HEK293 (cell line): Measurements from ENCODE around the gene SLC25A38.

Experiments
- CTCF ChIP-seq: fragments of 450-650 bp; formaldehyde crosslinking; IDR thresholded peaks from 2 replicates; pipeline ENCODE4 v1.5.1; 2016; ENCODE audit warnings: missing biosample characterization, missing genetic modification characterization
- SALL2 ChIP-seq: fragments of 450-650 bp; formaldehyde crosslinking; IDR thresholded peaks from 2 replicates; pipeline ENCODE4 v1.5.0; 2017; ENCODE audit warnings: missing biosample characterization, mild to moderate bottlenecking, missing genetic modification characterization, borderline replicate concordance
- ZNF114 ChIP-seq: fragments of 450-650 bp; formaldehyde crosslinking; IDR thresholded peaks from 2 replicates; pipeline ENCODE4 v1.5.0; 2017; ENCODE audit warnings: missing biosample characterization, missing genetic modification characterization
- ZNF513 ChIP-seq: fragments of 450-650 bp; IDR thresholded peaks from 2 replicates; pipeline ENCODE4 v1.5.1; 2018; ENCODE audit warnings: missing biosample characterization, missing genetic modification characterization
- ZNF639 ChIP-seq: fragments of 450-650 bp; formaldehyde crosslinking; IDR thresholded peaks from 2 replicates; pipeline ENCODE4 v1.5.1; 2016; ENCODE audit warnings: missing biosample characterization, missing genetic modification characterization
- TF ChIP-seq, protein P1 (sequence below): fragments of 450-650 bp; formaldehyde crosslinking; IDR thresholded peaks from 2 replicates; pipeline ENCODE4 v1.5.1; 2016; ENCODE audit warnings: missing biosample characterization, missing genetic modification characterization

DNA sequence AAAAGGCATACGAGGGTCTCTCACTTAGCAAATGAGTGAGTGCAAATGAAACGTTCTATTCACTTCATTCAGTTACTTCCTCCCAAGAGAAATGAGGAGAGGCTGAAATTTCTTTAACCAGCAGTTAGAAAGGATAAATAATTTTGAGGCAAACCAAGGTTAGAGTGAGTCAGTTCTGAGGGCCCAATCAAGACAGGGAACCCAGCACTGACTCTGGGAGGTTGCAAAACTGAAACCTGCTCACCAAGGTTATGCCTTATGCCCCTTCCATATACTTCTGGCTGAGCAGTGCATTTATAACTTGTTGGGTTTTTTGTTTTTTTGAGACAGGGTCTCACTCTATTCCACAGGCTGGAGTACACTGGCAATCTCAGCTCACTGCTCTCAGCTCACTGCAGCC is 18.8 kb downstream of the SLC25A38 start:
- no peak for TF ChIP-seq CTCF (tag by site-specific recombination)
- TF ChIP-seq, protein P1, sequence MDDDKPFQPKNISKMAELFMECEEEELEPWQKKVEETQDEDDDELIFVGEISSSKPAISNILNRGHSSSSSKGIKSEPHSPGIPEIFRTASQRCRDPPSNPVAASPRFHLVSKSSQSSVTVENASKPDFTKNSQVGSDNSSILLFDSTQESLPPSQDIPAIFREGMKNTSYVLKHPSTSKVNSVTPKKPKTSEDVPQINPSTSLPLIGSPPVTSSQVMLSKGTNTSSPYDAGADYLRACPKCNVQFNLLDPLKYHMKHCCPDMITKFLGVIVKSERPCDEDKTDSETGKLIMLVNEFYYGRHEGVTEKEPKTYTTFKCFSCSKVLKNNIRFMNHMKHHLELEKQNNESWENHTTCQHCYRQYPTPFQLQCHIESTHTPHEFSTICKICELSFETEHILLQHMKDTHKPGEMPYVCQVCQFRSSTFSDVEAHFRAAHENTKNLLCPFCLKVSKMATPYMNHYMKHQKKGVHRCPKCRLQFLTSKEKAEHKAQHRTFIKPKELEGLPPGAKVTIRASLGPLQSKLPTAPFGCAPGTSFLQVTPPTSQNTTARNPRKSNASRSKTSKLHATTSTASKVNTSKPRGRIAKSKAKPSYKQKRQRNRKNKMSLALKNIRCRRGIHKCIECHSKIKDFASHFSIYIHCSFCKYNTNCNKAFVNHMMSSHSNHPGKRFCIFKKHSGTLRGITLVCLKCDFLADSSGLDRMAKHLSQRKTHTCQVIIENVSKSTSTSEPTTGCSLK: no peak
- TF ChIP-seq ZNF639: no peak
- TF ChIP-seq ZNF513 (tag by site-specific recombination): no peak
- no peak for TF ChIP-seq ZNF114 (tag by site-specific recombination)
- no peak for TF ChIP-seq SALL2 (tag by site-specific recombination)
